Lower lobe of right lung (tissue), 2 donors: ENCODE data around the gene DNAH17. TPM values are rescaled to one million over a fixed set of nuclear protein-coding genes. Genes with fewer than 3 reads are reported as not detected.
A peak's percentile ranks its signal among the peaks of the same experiment; 100 is the strongest.

Experiments
- ATAC-seq, 2 donors: fragments of 200-7000 bp; cut with Tn5 transposase; one replicate each; pipeline ENCODE4 v1.9.1; 2020 to 2022; ENCODE audit warnings: mild to moderate bottlenecking in 2 of 2, moderate library complexity in 2 of 2
- DNase-seq: peaks from one replicate; pipeline ENCODE4 v3.0.0-alpha.2; 2020
- H3K27ac ChIP-seq: fragments of 200-600 bp; one replicate; pipeline ENCODE4 v1.8.0; 2022
- H3K27me3 ChIP-seq: fragments of 200-600 bp; one replicate; pipeline ENCODE4 v1.8.0; 2022; ENCODE audit warnings: low read depth
- H3K36me3 ChIP-seq: fragments of 200-600 bp; one replicate; pipeline ENCODE4 v1.8.0; 2022; ENCODE audit warnings: mild to moderate bottlenecking
- H3K4me1 ChIP-seq: fragments of 200-600 bp; one replicate; pipeline ENCODE4 v1.8.0; 2022
- H3K4me3 ChIP-seq: fragments of 200-600 bp; one replicate; pipeline ENCODE4 v1.8.0; 2022; ENCODE audit warnings: mild to moderate bottlenecking
- H3K9me3 ChIP-seq: fragments of 200-600 bp; one replicate; pipeline ENCODE4 v1.8.0; 2022
- CTCF ChIP-seq: fragments of 200-600 bp; IDR thresholded peaks from one replicate; pipeline ENCODE4 v1.8.0; 2022; ENCODE audit warnings: antibody characterized with exemption, mild to moderate bottlenecking
- intact Hi-C: fragments of 100-400 bp; cut with DNase I; formaldehyde crosslinking; loops from one replicate; pipeline ENCODE4 v1.11.0; 2022
- total RNA-seq: library from RNA; stranded (reverse); fragmentation: NEBNext Ultra II Directional; extraction: Animal tissue kit (Norgen Biotek cat#: 25700); gene quantifications from one replicate; pipeline ENCODE4 v1.2.1, GENCODE V29; 2021
- donor health status: DM: no; HTN: yes; CAD: no; lungs with severe emphysema.

The DNAH17 gene
- total RNA-seq, 1 donor from 2014 or later = 2.8 TPM

GRCh38 chr17:78444392-78444791 lies 132.8 kb downstream of the DNAH17 start:
- Histone ChIP-seq H3K27ac (no peak overlapping the region), H3K4me1 (peaks cover 18% of the 10 kb centered on the region), H3K27me3 (no peaks in the 10 kb centered on the region), H3K4me3 (no peak overlapping the region), H3K36me3 (no peaks in the 10 kb centered on the region), H3K9me3 (no peaks in the 10 kb centered on the region)
- no peak for TF ChIP-seq CTCF
- ATAC-seq (no peak), DNase-seq (no peak)
- intact Hi-C loops = no loop called here

- Histone ChIP-seq H3K9me3 (no peaks in the 10 kb centered on the region), H3K36me3 (no peaks in the 10 kb centered on the region), H3K4me1 (peaks cover 18% of the 10 kb centered on the region), H3K4me3 (no peak overlapping the region), H3K27ac (no peak overlapping the region), H3K27me3 (no peaks in the 10 kb centered on the region)
- DNase-seq (peak; percentile 91), ATAC-seq (peak; percentile 81 to 91)
- TF ChIP-seq CTCF = no peak
- intact Hi-C loops = no loop called here
These were observed 134.5 kb downstream of the DNAH17 start for GRCh38 chr17:78442648-78443218.

- intact Hi-C loops = no loop called here
- Histone ChIP-seq H3K36me3 (no peaks in the 10 kb centered on the region), H3K4me1 (peaks cover 18% of the 10 kb centered on the region), H3K4me3 (no peak overlapping the region), H3K27me3 (no peaks in the 10 kb centered on the region), H3K9me3 (no peaks in the 10 kb centered on the region), H3K27ac (no peak overlapping the region)
- DNase-seq = no peak
- ATAC-seq = no peak
- TF ChIP-seq CTCF = no peak
These were observed 135.8 kb downstream of the DNAH17 start for GRCh38 chr17:78441271-78441971.

GRCh38 chr17:78438694-78439325 lies 138.4 kb downstream of the DNAH17 start:
- Histone ChIP-seq H3K9me3 (no peaks in the 10 kb centered on the region), H3K4me3 (no peak overlapping the region), H3K36me3 (no peaks in the 10 kb centered on the region), H3K27me3 (no peaks in the 10 kb centered on the region), H3K4me1 (peaks cover 18% of the 10 kb centered on the region), H3K27ac (no peak overlapping the region)
- no peak for ATAC-seq
- intact Hi-C loops = no loop called here
- no peak for DNase-seq
- no peak for TF ChIP-seq CTCF

GRCh38 chr17:78438271-78438691 lies 138.9 kb downstream of the DNAH17 start:
- H3K4me3 ChIP-seq = no peak overlapping the region
- DNase-seq (no peak), ATAC-seq (no peak)
- H3K9me3 ChIP-seq = no peaks in the 10 kb centered on the region
- intact Hi-C loops = no loop called here
- H3K27ac ChIP-seq = no peak overlapping the region
- no peaks in the 10 kb centered on the region for H3K27me3 ChIP-seq
- no peaks in the 10 kb centered on the region for H3K36me3 ChIP-seq
- no peak for TF ChIP-seq CTCF
- peaks cover 12% of the 10 kb centered on the region for H3K4me1 ChIP-seq
